HCT116 (cell line): ENCODE data around the gene HOXA11.

Source experiments
- CBX3 ChIP-seq: IDR thresholded peaks from 2 replicates; pipeline ENCODE4 v1.6.1; 2012; ENCODE audit warnings: low read depth
- EZH2 ChIP-seq: fragments of 200-600 bp; sonication (generic); IDR thresholded peaks from 2 replicates; pipeline ENCODE4 v1.6.1; 2017; ENCODE audit warnings: antibody characterized with exemption, mixed run types
- JUND ChIP-seq: IDR thresholded peaks from 2 replicates; pipeline ENCODE4 v1.6.1; 2012
- POLR2A ChIP-seq: IDR thresholded peaks from 2 replicates; pipeline ENCODE4 v1.7.0; 2011; ENCODE audit warnings: borderline replicate concordance; ENCODE audit not compliant: insufficient read depth, insufficient read length; ENCODE audit errors: extremely low read depth
- POLR2AphosphoS5 ChIP-seq: IDR thresholded peaks from 2 replicates; pipeline ENCODE4 v1.6.1; 2011; ENCODE audit warnings: mild to moderate bottlenecking, low read depth, low read length, moderate library complexity
- RAD21 ChIP-seq: IDR thresholded peaks from 2 replicates; pipeline ENCODE4 v1.6.1; 2012; ENCODE audit warnings: low read depth, mild to moderate bottlenecking
- REST ChIP-seq: IDR thresholded peaks from 2 replicates; pipeline ENCODE4 v1.6.1; 2012; ENCODE audit warnings: low read depth
- SIN3A ChIP-seq: IDR thresholded peaks from 2 replicates; pipeline ENCODE4 v1.6.1; 2012; ENCODE audit warnings: low read depth
- SP1 ChIP-seq: IDR thresholded peaks from 2 replicates; pipeline ENCODE4 v1.6.1; 2012; ENCODE audit warnings: low read depth
- ZNF274 ChIP-seq: fragments of 200-500 bp; sonication (Bioruptor generic); IDR thresholded peaks from 2 replicates; pipeline ENCODE4 v1.6.1; 2014; ENCODE audit warnings: mild to moderate bottlenecking, low read depth, low read length, inconsistent platforms
- TF ChIP-seq, protein P1 (sequence below): IDR thresholded peaks from 2 replicates; pipeline ENCODE4 v1.6.1; 2012
- TF ChIP-seq, protein P2 (sequence below), 3 experiments: fragments of 200-600 bp in 1 of 3; sonication (generic) in 1 of 3; IDR thresholded peaks in 2 of 3; conservative IDR thresholded peaks in 1 of 3; 2 replicates each; pipeline ENCODE4 v1.5.1; 2012 to 2017; ENCODE audit warnings: low read depth in 2 of 3, low read length in 2 of 3, antibody characterized with exemption in 1 of 3, borderline replicate concordance in 1 of 3, control low read depth in 1 of 3, mild to moderate bottlenecking in 1 of 3, mixed read lengths in 1 of 3, mixed run types in 1 of 3, moderate library complexity in 1 of 3; ENCODE audit not compliant: insufficient read depth in 1 of 3
- TF ChIP-seq, protein P3 (sequence below): IDR thresholded peaks from 2 replicates; pipeline ENCODE4 v1.6.1; 2012

- TF ChIP-seq, protein P1, sequence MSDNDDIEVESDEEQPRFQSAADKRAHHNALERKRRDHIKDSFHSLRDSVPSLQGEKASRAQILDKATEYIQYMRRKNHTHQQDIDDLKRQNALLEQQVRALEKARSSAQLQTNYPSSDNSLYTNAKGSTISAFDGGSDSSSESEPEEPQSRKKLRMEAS, result no peak
- TF ChIP-seq, protein P2, sequence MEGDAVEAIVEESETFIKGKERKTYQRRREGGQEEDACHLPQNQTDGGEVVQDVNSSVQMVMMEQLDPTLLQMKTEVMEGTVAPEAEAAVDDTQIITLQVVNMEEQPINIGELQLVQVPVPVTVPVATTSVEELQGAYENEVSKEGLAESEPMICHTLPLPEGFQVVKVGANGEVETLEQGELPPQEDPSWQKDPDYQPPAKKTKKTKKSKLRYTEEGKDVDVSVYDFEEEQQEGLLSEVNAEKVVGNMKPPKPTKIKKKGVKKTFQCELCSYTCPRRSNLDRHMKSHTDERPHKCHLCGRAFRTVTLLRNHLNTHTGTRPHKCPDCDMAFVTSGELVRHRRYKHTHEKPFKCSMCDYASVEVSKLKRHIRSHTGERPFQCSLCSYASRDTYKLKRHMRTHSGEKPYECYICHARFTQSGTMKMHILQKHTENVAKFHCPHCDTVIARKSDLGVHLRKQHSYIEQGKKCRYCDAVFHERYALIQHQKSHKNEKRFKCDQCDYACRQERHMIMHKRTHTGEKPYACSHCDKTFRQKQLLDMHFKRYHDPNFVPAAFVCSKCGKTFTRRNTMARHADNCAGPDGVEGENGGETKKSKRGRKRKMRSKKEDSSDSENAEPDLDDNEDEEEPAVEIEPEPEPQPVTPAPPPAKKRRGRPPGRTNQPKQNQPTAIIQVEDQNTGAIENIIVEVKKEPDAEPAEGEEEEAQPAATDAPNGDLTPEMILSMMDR (IDR thresholded peaks at IDR 0.05 in 2 of 3, conservative IDR thresholded peaks at IDR 0.05 in 1 of 3; ENCODE audit: borderline replicate concordance in 1 of 3, insufficient read depth in 1 of 3, low read depth in 2 of 3, low read length in 2 of 3), result no peak
- TF ChIP-seq CBX3 (no peak), ZNF274 (no peak), POLR2A (no peak), EZH2 (no peak), SP1 (no peak), REST (no peak), SIN3A (no peak), RAD21 (no peak), JUND (no peak), POLR2AphosphoS5 (no peak)
- TF ChIP-seq, protein P3, sequence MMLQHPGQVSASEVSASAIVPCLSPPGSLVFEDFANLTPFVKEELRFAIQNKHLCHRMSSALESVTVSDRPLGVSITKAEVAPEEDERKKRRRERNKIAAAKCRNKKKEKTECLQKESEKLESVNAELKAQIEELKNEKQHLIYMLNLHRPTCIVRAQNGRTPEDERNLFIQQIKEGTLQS, result no peak
Observed at GRCh38 chr7:27163288-27164044, 21.6 kb downstream of the HOXA11 start.
